ENCODE measurements around the gene ANLN. TPM values are rescaled to one million over a fixed set of nuclear protein-coding genes. Genes with fewer than 3 reads are reported as not detected.

The ANLN gene
- total and polyA plus RNA-seq, 9 of the 15 experiments (the other 6 are each of a cell fraction or from before 2014, with no cell fraction given) = 18.1 to 66.2 (median 38.7) TPM

DNA sequence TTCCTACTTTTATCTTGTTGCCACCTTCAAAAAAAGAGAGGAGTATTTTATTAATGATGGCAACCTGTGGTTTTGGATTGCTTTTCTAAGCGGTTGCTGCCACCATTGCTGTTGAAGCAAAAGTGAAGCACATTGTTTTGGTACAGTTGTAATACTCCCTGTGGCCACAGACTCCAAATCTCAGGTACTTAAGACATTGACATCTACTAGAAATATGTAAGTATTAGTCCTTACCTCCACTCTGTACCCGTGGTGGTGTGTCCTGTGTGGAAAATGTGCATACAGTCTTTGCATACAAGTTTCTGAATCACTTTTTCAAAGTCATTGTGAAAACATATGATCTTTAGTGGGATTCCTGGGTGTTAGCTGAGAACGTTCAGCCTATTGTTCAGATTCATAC, 85.7 kb downstream of the ANLN start:
- Histone ChIP-seq H3K36me3 (ENCODE audit: control insufficient read depth, insufficient read depth, low read length) (no peaks in the 10 kb centered on the region), H3K27me3 (ENCODE audit: control insufficient read depth in 2 of 2, insufficient read depth in 2 of 2, low read length in 2 of 2) (no peaks in the 10 kb centered on the region), H3K9me3 (replicated peaks; ENCODE audit: control insufficient read depth, insufficient read depth, low read depth, low read length) (no peaks in the 10 kb centered on the region), H3K9ac (ENCODE audit: insufficient read depth in 1 of 2, low read depth in 2 of 2, low read length in 2 of 2) (no peak overlapping the region), H4K20me1 (replicated peaks; ENCODE audit: control insufficient read depth, insufficient read depth, low read length) (0 out of 2 replicates have a peak, but pooled peaks cover 10% of the 10 kb centered on the region), H3K4me3 (no peak overlapping the region), H3K27ac (ENCODE audit: extremely low read depth, low read depth, low read length) (no peak overlapping the region), H3K4me1 (replicated peaks in 1 of 2; ENCODE audit: control insufficient read depth in 2 of 2, insufficient read depth in 2 of 2, low read length in 2 of 2) (peaks cover 8 to 12% of the 10 kb centered on the region in 2 experiments; a peak in 3 of 5 replicates), H3K4me2 (ENCODE audit: insufficient read depth, low read length) (no peak overlapping the region), H2AFZ (ENCODE audit: low read depth, low read length) (no peak overlapping the region), H3K9me1 (ENCODE audit: control insufficient read depth, insufficient read depth, low read length) (no peaks in the 10 kb centered on the region), H3K79me2 (ENCODE audit: control insufficient read depth, insufficient read depth, low read length) (no peaks in the 10 kb centered on the region)
- BruUV-seq (replicated peaks) = no TSS peak
- intact Hi-C loops (cut with micrococcal nuclease) = no loop called here
- DNase-seq (ENCODE audit: extremely low read depth in 1 of 4, low spot score in 3 of 4) (no peak), FAIRE-seq (no peak), ATAC-seq (0 out of 3 replicates have a peak, but pooled peaks have one; percentile 23)
- ChIA-PET CTCF (ENCODE audit: low intra/inter-chr PET ratio) (no interaction called here), POLR2A (interaction anchor here (0.8 to 1.4 kb wide), 2 partner anchors 61 to 196 kb away, joined by 3 to 4 read pairs; no protein-coding TSS in a partner anchor)
- 29% methylated on average over 3 of the region's 3 CpGs for WGBS (ENCODE audit: insufficient coverage, low coverage, missing lambda C conversion rate)
- in situ Hi-C loops (cut with MboI) = loop anchor here (10.0 kb wide), 1 partner anchor 729 kb away; no protein-coding TSS in a partner anchor
- no peak for TF ChIP-seq RBBP5 (IDR thresholded peaks at IDR 0.05; ENCODE audit: borderline replicate concordance, insufficient read depth, low read length, poor library complexity, severe bottlenecking)
- no peak for TF ChIP-seq TARDBP (IDR thresholded peaks at IDR 0.05)
- TF ChIP-seq HDAC8 (tag; IDR thresholded peaks at IDR 0.05) = no peak
- TF ChIP-seq, protein P1, sequence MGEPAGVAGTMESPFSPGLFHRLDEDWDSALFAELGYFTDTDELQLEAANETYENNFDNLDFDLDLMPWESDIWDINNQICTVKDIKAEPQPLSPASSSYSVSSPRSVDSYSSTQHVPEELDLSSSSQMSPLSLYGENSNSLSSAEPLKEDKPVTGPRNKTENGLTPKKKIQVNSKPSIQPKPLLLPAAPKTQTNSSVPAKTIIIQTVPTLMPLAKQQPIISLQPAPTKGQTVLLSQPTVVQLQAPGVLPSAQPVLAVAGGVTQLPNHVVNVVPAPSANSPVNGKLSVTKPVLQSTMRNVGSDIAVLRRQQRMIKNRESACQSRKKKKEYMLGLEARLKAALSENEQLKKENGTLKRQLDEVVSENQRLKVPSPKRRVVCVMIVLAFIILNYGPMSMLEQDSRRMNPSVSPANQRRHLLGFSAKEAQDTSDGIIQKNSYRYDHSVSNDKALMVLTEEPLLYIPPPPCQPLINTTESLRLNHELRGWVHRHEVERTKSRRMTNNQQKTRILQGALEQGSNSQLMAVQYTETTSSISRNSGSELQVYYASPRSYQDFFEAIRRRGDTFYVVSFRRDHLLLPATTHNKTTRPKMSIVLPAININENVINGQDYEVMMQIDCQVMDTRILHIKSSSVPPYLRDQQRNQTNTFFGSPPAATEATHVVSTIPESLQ (CRISPR knock-in tag; IDR thresholded peaks at IDR 0.05) = no peak
- no peak for TF ChIP-seq ZNF764 (CRISPR knock-in tag; IDR thresholded peaks at IDR 0.05; ENCODE audit: low read depth)
- TF ChIP-seq ZFPM2 (CRISPR knock-in tag; IDR thresholded peaks at IDR 0.05) = no peak
- TF ChIP-seq, protein P2, sequence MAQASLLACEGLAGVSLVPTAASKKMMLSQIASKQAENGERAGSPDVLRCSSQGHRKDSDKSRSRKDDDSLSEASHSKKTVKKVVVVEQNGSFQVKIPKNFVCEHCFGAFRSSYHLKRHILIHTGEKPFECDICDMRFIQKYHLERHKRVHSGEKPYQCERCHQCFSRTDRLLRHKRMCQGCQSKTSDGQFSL (CRISPR knock-in tag; IDR thresholded peaks at IDR 0.05) = no peak
- TF ChIP-seq, protein P2 (tag; IDR thresholded peaks at IDR 0.05) = no peak
- no peak for TF ChIP-seq DMBX1 (CRISPR knock-in tag; IDR thresholded peaks at IDR 0.05; ENCODE audit: borderline replicate concordance)
